Liver (tissue), 3 donors: ENCODE data around the gene ZFYVE9.

Experiments
- FOXA1 ChIP-seq: IDR thresholded peaks from 2 replicates; pipeline ENCODE4 v1.6.1; 2016; ENCODE audit warnings: antibody characterized with exemption
- GABPA ChIP-seq, 2 donors: IDR thresholded peaks in 1 of 2; conservative IDR thresholded peaks in 1 of 2; 2 replicates each; pipeline ENCODE4 v1.6.1; 2016; ENCODE audit warnings: antibody characterized with exemption in 2 of 2, mild to moderate bottlenecking in 1 of 2, moderate library complexity in 1 of 2
- SP1 ChIP-seq: IDR thresholded peaks from 2 replicates; pipeline ENCODE4 v1.6.1; 2018; ENCODE audit warnings: antibody characterized with exemption, mild to moderate bottlenecking
- TF ChIP-seq, protein P1 (sequence below): fragments of 150-350 bp; IDR thresholded peaks from 2 replicates; pipeline ENCODE4 v1.5.1; 2017; ENCODE audit warnings: improper control_type of control experiment, low read depth, low read length; ENCODE audit not compliant: missing input control
- TF ChIP-seq, protein P2 (sequence below): IDR thresholded peaks from 2 replicates; pipeline ENCODE4 v1.6.1; 2016; ENCODE audit warnings: antibody characterized with exemption
- TF ChIP-seq, protein P3 (sequence below): IDR thresholded peaks from 2 replicates; pipeline ENCODE4 v1.6.1; 2016; ENCODE audit warnings: antibody characterized with exemption
- donor health status: healthy.
- donor health status: healthy.

DNA sequence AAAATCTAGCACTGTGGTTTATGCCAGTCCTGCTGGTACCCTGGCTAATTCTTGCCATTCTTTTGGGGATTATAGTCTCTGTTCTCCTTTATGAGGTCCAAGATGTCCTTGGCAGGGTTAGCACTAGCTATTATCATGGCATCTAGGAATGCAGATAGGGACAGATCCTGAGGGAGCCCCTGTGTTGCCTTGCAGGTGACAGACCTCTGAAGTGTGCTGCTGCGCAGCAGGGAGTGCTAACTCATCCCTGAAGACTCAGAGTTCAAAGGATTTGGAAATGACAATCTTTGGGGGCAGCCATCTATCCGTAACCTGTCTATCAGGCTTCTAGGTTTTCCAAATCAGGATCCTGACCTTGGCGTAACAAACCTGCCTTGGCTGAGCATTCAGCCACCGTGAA is 16.3 kb downstream of the ZFYVE9 start:
- TF ChIP-seq, protein P1, sequence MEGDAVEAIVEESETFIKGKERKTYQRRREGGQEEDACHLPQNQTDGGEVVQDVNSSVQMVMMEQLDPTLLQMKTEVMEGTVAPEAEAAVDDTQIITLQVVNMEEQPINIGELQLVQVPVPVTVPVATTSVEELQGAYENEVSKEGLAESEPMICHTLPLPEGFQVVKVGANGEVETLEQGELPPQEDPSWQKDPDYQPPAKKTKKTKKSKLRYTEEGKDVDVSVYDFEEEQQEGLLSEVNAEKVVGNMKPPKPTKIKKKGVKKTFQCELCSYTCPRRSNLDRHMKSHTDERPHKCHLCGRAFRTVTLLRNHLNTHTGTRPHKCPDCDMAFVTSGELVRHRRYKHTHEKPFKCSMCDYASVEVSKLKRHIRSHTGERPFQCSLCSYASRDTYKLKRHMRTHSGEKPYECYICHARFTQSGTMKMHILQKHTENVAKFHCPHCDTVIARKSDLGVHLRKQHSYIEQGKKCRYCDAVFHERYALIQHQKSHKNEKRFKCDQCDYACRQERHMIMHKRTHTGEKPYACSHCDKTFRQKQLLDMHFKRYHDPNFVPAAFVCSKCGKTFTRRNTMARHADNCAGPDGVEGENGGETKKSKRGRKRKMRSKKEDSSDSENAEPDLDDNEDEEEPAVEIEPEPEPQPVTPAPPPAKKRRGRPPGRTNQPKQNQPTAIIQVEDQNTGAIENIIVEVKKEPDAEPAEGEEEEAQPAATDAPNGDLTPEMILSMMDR: no peak
- TF ChIP-seq SP1: no peak
- TF ChIP-seq, protein P2, sequence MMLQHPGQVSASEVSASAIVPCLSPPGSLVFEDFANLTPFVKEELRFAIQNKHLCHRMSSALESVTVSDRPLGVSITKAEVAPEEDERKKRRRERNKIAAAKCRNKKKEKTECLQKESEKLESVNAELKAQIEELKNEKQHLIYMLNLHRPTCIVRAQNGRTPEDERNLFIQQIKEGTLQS: no peak
- no peak for TF ChIP-seq FOXA1
- no peak for TF ChIP-seq GABPA (IDR thresholded peaks at IDR 0.05 in 1 of 2, conservative IDR thresholded peaks at IDR 0.05 in 1 of 2)
- TF ChIP-seq, protein P3, sequence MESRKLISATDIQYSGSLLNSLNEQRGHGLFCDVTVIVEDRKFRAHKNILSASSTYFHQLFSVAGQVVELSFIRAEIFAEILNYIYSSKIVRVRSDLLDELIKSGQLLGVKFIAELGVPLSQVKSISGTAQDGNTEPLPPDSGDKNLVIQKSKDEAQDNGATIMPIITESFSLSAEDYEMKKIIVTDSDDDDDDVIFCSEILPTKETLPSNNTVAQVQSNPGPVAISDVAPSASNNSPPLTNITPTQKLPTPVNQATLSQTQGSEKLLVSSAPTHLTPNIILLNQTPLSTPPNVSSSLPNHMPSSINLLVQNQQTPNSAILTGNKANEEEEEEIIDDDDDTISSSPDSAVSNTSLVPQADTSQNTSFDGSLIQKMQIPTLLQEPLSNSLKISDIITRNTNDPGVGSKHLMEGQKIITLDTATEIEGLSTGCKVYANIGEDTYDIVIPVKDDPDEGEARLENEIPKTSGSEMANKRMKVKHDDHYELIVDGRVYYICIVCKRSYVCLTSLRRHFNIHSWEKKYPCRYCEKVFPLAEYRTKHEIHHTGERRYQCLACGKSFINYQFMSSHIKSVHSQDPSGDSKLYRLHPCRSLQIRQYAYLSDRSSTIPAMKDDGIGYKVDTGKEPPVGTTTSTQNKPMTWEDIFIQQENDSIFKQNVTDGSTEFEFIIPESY: no peak
